Measurements from ENCODE around the gene STX18.
"Not testable (repeated sequence)": the region's sequence is repeated elsewhere in the genome, so short reads cannot be mapped to it uniquely, and the experiment has no call there.

STX18 gene

GRCh38 chr4:4541661-4542570 lies at the start of gene STX18:
TSS of gene STX18 (minus strand) at chr4:4542048. CDS start at chr4:4541964, 84 bp downstream.
- DNase-seq (ENCODE audit: low read depth): peak; percentile 77

- no peak for DNase-seq (ENCODE audit: low read depth)
These were observed 49.2 kb upstream of the STX18 start for GRCh38 chr4:4591071-4591470.

GRCh38 chr4:4590546-4590945 lies 48.7 kb upstream of the STX18 start:
- DNase-seq (ENCODE audit: low read depth): no peak

- DNase-seq (ENCODE audit: low read depth): no peak
These were observed 43.3 kb upstream of the STX18 start for GRCh38 chr4:4585012-4585670.

GRCh38 chr4:4583606-4584005 lies 41.8 kb upstream of the STX18 start:
- no peak for DNase-seq (ENCODE audit: low read depth)

- no peak for DNase-seq (ENCODE audit: low read depth)
These were observed 40.8 kb upstream of the STX18 start for GRCh38 chr4:4582653-4583052.

GRCh38 chr4:4580494-4580893 lies 38.6 kb upstream of the STX18 start:
- DNase-seq (ENCODE audit: low read depth): no peak

GRCh38 chr4:4578981-4579380 lies 37.1 kb upstream of the STX18 start:
- DNase-seq (ENCODE audit: low read depth): no peak

GRCh38 chr4:4577359-4577875 lies 35.6 kb upstream of the STX18 start:
- DNase-seq (ENCODE audit: low read depth): no peak

GRCh38 chr4:4575284-4576211 lies 33.7 kb upstream of the STX18 start:
- peak; percentile 54 for DNase-seq (ENCODE audit: low read depth)

- DNase-seq (ENCODE audit: low read depth): no peak
These were observed 32.9 kb upstream of the STX18 start for GRCh38 chr4:4574792-4575191.

- DNase-seq (ENCODE audit: low read depth): no peak
These were observed 32.2 kb upstream of the STX18 start for GRCh38 chr4:4574052-4574451.

- DNase-seq (ENCODE audit: low read depth): no peak
These were observed 31.0 kb upstream of the STX18 start for GRCh38 chr4:4572821-4573220.

GRCh38 chr4:4569861-4570260 lies 28.0 kb upstream of the STX18 start:
- not testable (repeated sequence) for DNase-seq (ENCODE audit: low read depth)

GRCh38 chr4:4568806-4569427 lies 27.1 kb upstream of the STX18 start:
- DNase-seq (ENCODE audit: low read depth): no peak

- not testable (repeated sequence) for DNase-seq (ENCODE audit: low read depth)
These were observed 24.5 kb upstream of the STX18 start for GRCh38 chr4:4566359-4566758.

- no peak for DNase-seq (ENCODE audit: low read depth)
These were observed 22.7 kb upstream of the STX18 start for GRCh38 chr4:4564522-4564921.

GRCh38 chr4:4560642-4561041 lies 18.8 kb upstream of the STX18 start:
- DNase-seq (ENCODE audit: low read depth): no peak

GRCh38 chr4:4560136-4560535 lies 18.3 kb upstream of the STX18 start:
- no peak for DNase-seq (ENCODE audit: low read depth)

- DNase-seq (ENCODE audit: low read depth): no peak
These were observed 17.7 kb upstream of the STX18 start for GRCh38 chr4:4559596-4559995.

- no peak for DNase-seq (ENCODE audit: low read depth)
These were observed 17.0 kb upstream of the STX18 start for GRCh38 chr4:4558881-4559280.

GRCh38 chr4:4555916-4556315 lies 14.1 kb upstream of the STX18 start:
- no peak for DNase-seq (ENCODE audit: low read depth)
